SHP77 treated with DMSO at 0.1 percent for 48 hours (cell line): Measurements from ENCODE around the gene FAM171A1.
"Not testable (repeated sequence)": the region's sequence is repeated elsewhere in the genome, so short reads cannot be mapped to it uniquely, and the experiment has no call there.

Experiments used
- DNase-seq: peaks from one replicate; lab custom pipeline; 2025; lab: John Stamatoyannopoulos, UW

FAM171A1 gene

GRCh38 chr10:15280974-15281373, 90.1 kb downstream of the FAM171A1 start:
- DNase-seq = no peak

GRCh38 chr10:15280462-15280861, 90.6 kb downstream of the FAM171A1 start:
- DNase-seq = no peak

GRCh38 chr10:15279236-15279635, 91.9 kb downstream of the FAM171A1 start:
- no peak for DNase-seq

GRCh38 chr10:15278786-15279185, 92.3 kb downstream of the FAM171A1 start:
- DNase-seq = no peak

GRCh38 chr10:15276039-15276438, 95.0 kb downstream of the FAM171A1 start:
- DNase-seq = not testable (repeated sequence)

- not testable (repeated sequence) for DNase-seq
Observed at GRCh38 chr10:15269838-15270237, 101.3 kb downstream of the FAM171A1 start.

- DNase-seq = no peak
Observed at GRCh38 chr10:15267496-15267895, 103.6 kb downstream of the FAM171A1 start.

GRCh38 chr10:15266117-15266516, 105.0 kb downstream of the FAM171A1 start:
- DNase-seq = no peak

GRCh38 chr10:15265558-15265957, 105.5 kb downstream of the FAM171A1 start:
- DNase-seq = no peak

- DNase-seq = no peak
Observed at GRCh38 chr10:15265056-15265455, 106.0 kb downstream of the FAM171A1 start.

GRCh38 chr10:15263657-15264323, 107.3 kb downstream of the FAM171A1 start:
- no peak for DNase-seq

GRCh38 chr10:15262036-15262713, 108.9 kb downstream of the FAM171A1 start:
- DNase-seq = no peak

GRCh38 chr10:15259136-15259535, 112.0 kb downstream of the FAM171A1 start:
- no peak for DNase-seq

GRCh38 chr10:15258255-15258654, 112.8 kb downstream of the FAM171A1 start:
- DNase-seq = no peak

GRCh38 chr10:15255961-15256360, 115.1 kb downstream of the FAM171A1 start:
- DNase-seq = no peak

- DNase-seq = no peak
Observed at GRCh38 chr10:15254808-15255648, 116.1 kb downstream of the FAM171A1 start.

GRCh38 chr10:15253951-15254807, 116.9 kb downstream of the FAM171A1 start:
- no peak for DNase-seq

GRCh38 chr10:15252396-15252795, 118.7 kb downstream of the FAM171A1 start:
- DNase-seq = no peak

- no peak for DNase-seq
Observed at GRCh38 chr10:15251791-15252380, 119.2 kb downstream of the FAM171A1 start.

GRCh38 chr10:15245530-15245929, 125.6 kb downstream of the FAM171A1 start:
- DNase-seq = no peak

- DNase-seq = no peak
Observed at GRCh38 chr10:15244635-15245197, 126.4 kb downstream of the FAM171A1 start.
